NCI-H748 treated with DMSO at 0.1 percent for 48 hours (cell line): ENCODE data around the gene SHISA9.

Experiments used
- DNase-seq: peaks from one replicate; lab custom pipeline; 2025; lab: John Stamatoyannopoulos, UW

Gene SHISA9

DNA sequence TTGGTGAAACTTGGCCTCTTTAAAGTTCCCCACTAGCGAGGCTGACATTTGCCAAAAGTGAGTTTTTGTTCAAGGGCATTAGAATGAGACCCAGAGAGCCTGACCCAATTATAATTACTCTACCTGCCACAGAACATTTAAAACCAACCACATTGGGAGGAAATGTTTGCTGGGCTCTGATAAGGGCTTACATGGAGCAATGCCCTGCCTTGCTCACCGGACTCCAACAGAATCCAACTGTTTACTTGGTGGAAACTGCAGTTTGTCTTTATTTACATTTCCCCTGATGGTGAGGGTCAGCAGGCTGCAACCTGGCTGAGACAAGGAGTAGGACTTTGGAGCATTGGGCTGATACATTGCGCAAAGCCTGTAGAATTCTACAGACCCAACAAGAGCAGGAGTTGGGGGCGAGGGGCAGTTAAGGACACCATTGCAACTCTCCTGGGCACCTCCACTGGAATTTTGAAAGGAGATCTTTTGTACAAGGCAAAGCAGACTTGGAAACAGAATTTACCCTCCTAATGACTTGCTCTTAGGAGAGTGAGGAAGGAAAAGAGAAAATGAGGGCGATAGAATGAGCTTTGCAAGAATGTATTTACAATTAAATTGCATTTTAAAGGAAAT is 368.6 kb downstream of the SHISA9 start:
- no peak for DNase-seq

DNA sequence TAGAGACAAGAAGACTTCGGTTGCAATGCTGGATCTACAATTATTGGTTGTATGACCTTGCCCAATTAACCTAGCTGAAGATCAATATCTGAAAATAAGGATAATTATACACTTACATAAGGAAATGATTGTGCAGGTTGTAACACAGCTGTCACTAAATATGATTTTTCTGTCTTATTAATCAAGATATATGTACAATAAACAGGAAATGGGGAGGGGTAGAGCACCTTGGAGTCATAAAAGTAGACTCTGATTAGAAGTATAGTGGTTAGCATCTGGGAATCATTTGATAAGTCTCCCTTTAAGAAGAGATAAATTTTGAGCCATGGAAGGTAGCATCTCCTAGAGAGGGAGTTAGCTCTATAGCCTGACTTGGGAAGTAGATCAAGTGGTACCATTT is 369.2 kb downstream of the SHISA9 start:
- no peak for DNase-seq

DNA sequence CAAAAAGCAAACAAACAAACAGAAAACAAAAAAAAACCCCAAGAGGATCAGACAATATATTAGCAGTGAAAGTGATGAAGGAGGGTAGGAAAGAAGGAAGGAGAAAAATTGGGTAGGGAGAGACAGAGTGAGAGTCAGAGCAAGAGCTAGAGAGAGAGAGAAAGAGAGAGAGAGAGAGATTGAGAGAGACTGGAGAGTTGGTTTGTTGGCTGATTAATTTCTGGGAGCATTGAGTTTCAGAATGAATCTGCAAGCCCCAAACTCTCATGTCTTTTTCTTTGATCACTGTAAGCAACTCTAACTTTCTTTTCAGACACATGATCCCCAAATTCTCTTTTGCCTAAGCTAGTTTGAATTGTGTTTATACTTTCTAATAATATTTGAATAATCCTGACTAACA is 388.1 kb downstream of the SHISA9 start:
- DNase-seq = no peak
